Germinal center (tissue), 1 donor: ENCODE data around the gene CEP57.
"Not testable (repeated sequence)": the region's sequence is repeated elsewhere in the genome, so short reads cannot be mapped to it uniquely, and the experiment has no call there.

ENCODE experiments used
- DNase-seq: peaks from one replicate; pipeline ENCODE4 v3.0.0; 2012; ENCODE audit warnings: mixed read lengths, low spot score

The CEP57 gene

DNA sequence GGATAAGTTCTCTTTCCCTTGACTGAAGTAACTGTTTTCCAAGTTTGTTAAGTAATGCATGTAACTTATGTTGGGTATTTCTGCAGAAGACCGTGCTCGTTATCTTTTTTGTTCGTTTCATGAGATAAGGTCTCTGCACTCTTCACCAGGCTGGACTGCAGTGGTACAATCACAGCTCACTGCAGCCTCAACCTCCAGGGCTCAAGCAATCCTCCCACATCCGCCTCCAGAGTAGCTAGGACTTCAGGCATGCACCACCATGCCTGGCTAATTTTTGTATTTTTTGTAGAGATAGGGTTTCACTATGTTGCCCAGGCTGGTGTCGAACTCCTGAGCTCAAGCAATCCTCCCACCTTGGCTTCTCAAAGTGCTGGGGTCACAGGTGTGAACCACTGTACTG, 64.1 kb downstream of the CEP57 start:
- not testable (repeated sequence) for DNase-seq

DNA sequence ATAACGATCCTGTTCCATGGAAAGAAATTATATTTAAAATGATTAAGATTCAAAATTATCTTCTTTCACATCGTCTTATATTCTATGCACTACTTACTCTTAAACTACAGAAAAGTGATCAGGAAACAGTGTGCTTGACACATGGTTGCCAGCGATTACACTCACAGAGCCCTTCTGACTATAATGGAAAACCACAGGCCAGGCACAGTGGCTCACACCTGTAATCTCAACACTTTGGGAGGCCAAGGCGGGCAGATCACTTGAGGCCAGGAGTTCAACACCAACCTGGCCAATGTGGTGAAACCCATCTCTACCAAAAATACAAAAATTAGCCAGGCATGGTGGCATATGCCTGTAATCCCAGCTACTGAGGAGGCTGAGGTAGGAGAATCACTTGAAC, 69.7 kb downstream of the CEP57 start:
- DNase-seq, result not testable (repeated sequence)

DNA sequence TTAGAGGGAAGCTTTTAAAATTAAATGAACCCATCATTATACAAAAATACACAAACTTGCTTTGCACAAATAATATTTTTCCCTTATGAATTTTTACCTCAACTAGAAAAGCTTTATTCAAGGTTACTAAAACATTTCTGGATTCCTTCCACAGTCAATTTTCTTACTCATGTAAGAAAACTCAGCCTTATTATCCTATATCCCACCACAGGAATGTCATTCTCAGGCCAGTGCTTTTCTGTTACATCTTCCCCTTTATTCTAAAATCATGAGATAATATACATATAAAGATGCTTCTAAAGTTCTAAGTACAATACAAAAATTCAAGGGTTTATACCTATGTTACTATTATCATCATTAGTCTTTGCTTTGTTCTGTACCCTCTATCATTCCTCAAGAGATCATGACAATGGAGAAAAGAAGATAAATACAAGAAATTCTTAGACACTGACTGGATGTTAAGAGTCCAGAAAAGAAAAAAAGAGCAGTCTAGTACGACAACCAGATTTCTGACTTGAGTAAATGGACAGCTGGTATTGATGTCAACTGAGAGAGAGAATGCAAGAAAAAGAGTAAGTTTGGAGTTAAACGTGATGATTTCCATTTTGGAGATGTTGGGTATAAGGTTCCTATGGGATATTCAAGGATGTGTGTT, 73.3 kb downstream of the CEP57 start:
- no peak for DNase-seq

DNA sequence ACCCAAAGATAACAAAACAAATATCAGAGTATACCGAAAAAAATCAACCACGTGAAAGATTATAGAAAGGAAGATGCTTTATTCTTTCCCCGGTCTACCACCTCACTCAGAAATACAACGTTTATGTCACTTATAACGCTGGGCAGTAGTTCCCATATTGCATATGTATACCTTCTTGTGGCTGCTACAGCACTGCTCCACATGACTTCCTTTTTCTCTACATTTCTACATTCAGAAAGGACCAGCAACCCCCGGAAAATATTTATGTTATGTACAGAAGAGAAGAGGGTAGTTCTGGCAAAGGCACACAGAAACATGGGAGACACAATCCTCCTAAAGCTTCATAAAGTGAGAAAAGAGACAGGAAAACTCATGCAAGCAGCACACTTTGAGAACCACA, 76.8 kb downstream of the CEP57 start:
- DNase-seq, result no peak

DNA sequence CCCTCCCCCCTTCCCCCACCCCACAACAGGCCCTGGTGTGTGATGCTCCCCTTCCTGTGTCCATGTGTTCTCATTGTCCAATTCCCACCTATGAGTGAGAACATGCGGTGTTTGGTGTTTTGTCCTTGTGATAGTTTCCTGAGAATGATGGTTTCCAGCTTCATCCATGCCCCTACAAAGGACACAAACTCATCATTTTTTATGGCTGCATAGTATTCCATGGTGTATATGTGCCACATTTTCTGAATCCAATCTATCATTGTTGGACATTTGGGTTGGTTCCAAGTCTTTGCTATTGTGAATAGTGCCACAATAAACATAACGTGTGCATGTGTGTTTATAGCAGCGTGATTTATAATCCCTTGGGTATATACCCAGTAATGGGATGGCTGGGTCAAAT, 80.6 kb downstream of the CEP57 start:
- DNase-seq, result not testable (repeated sequence)

DNA sequence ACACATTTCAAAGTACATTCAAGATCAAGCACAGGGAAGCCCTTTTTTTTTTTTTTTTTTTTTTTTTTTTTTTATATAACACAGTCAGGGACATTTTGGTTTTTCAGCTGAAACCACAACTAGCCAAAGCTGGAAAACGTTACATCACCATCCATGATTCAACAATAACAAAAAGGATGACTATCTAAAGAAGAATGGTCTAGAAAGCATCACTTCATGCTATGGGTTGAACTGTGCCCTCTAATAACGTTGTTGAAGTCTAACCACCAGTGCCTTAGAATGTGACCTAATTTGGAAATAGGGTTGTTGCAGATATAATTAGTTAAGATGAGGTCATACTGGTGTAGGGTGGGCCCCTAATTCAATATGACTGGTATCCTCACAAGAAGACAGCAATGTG, 87.0 kb downstream of the CEP57 start:
- DNase-seq, result no peak
